SK-N-SH (cell line): ENCODE data around the gene RPL28. TPM values are rescaled to one million over a fixed set of nuclear protein-coding genes. Genes with fewer than 3 reads are reported as not detected.

ENCODE experiments used
- CHD2 ChIP-seq: fragments of 150-350 bp; IDR thresholded peaks from 2 replicates; pipeline ENCODE4 v1.6.1; 2018; ENCODE audit warnings: low read length; ENCODE audit not compliant: partially characterized antibody
- ELF1 ChIP-seq: IDR thresholded peaks from 2 replicates; pipeline ENCODE4 v1.4.0; 2012
- FOSL2 ChIP-seq: IDR thresholded peaks from 2 replicates; pipeline ENCODE4 v1.4.0; 2012; ENCODE audit warnings: low read depth, mild to moderate bottlenecking, moderate library complexity, borderline replicate concordance
- FOXJ3 ChIP-seq: sonication (generic); formaldehyde crosslinking; IDR thresholded peaks from 2 replicates; pipeline ENCODE4 v1.5.1; 2020; ENCODE audit warnings: mild to moderate bottlenecking, missing genetic modification reagents
- GATA2 ChIP-seq: sonication (generic); formaldehyde crosslinking; IDR thresholded peaks from 2 replicates; pipeline ENCODE4 v1.5.0; 2020; ENCODE audit warnings: mild to moderate bottlenecking, missing genetic modification reagents
- JUND ChIP-seq: IDR thresholded peaks from 2 replicates; pipeline ENCODE4 v1.4.0; 2012
- NRF1 ChIP-seq: IDR thresholded peaks from 2 replicates; pipeline ENCODE4 v1.6.1; 2012; ENCODE audit warnings: low read depth, mild to moderate bottlenecking, low read length
- POLR2AphosphoS5 ChIP-seq: IDR thresholded peaks from 2 replicates; pipeline ENCODE4 v1.6.1; 2012; ENCODE audit warnings: low read depth, low read length
- RFX5 ChIP-seq: IDR thresholded peaks from 2 replicates; pipeline ENCODE4 v1.6.1; 2012; ENCODE audit warnings: mild to moderate bottlenecking, improper control_type of control experiment, low read length
- TAF1 ChIP-seq: IDR thresholded peaks from 2 replicates; pipeline ENCODE4 v1.6.1; 2012; ENCODE audit warnings: low read depth, mild to moderate bottlenecking, low read length, moderate library complexity, borderline replicate concordance
- TCF12 ChIP-seq: IDR thresholded peaks from 2 replicates; pipeline ENCODE4 v1.4.0; 2012
- USF2 ChIP-seq: fragments of 150-350 bp; IDR thresholded peaks from 2 replicates; pipeline ENCODE4 v1.6.1; 2017; ENCODE audit warnings: antibody characterized with exemption, low read length, low read depth, borderline replicate concordance
- YY1 ChIP-seq: IDR thresholded peaks from 2 replicates; pipeline ENCODE4 v1.4.0; 2012; ENCODE audit warnings: low read depth, mild to moderate bottlenecking
- polyA plus RNA-seq, 3 experiments: library from polyadenylated mRNA; depleted of rRNA; stranded (reverse); fragments of >200 nt; gene quantifications; 2 replicates each; pipeline ENCODE4 v1.2.3, GENCODE V29; 2012
- TF ChIP-seq, protein P1 (sequence below): IDR thresholded peaks from 2 replicates; pipeline ENCODE4; 2012
- TF ChIP-seq, protein P2 (sequence below): IDR thresholded peaks from 2 replicates; pipeline ENCODE4 v1.6.1; 2012; ENCODE audit warnings: mild to moderate bottlenecking, low read depth, low read length, moderate library complexity
- TF ChIP-seq, protein P3 (sequence below): IDR thresholded peaks from 2 replicates; pipeline ENCODE4 v1.4.0; 2012; ENCODE audit warnings: low read depth, borderline replicate concordance

The RPL28 gene
- polyA plus RNA-seq, 1 of the 3 experiments (the other 2 are of a cell fraction) = 2,368 TPM

DNA sequence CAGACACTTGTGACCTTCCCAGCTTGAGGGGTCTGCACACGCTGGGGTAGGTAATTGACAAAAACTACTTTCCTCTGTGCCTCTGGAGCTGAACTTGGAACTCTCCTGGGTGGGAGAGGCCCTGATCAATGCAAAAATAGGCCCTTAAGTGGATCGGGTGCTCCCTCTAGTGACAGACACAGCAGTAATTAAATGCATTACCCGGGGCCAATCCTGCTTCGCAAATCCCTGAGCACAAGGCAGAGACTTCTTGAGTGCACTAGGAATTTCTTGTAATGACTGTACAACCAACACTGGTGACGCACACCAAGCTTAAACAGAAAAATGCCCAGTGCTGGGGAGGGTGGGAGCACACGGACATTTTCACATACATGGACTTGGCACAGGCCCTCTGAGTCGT is 32.5 kb downstream of the RPL28 start (continued):
- TF ChIP-seq, protein P1, sequence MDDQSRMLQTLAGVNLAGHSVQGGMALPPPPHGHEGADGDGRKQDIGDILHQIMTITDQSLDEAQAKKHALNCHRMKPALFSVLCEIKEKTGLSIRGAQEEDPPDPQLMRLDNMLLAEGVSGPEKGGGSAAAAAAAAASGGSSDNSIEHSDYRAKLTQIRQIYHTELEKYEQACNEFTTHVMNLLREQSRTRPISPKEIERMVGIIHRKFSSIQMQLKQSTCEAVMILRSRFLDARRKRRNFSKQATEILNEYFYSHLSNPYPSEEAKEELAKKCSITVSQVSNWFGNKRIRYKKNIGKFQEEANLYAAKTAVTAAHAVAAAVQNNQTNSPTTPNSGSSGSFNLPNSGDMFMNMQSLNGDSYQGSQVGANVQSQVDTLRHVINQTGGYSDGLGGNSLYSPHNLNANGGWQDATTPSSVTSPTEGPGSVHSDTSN = no peak
- TF ChIP-seq, protein P2, sequence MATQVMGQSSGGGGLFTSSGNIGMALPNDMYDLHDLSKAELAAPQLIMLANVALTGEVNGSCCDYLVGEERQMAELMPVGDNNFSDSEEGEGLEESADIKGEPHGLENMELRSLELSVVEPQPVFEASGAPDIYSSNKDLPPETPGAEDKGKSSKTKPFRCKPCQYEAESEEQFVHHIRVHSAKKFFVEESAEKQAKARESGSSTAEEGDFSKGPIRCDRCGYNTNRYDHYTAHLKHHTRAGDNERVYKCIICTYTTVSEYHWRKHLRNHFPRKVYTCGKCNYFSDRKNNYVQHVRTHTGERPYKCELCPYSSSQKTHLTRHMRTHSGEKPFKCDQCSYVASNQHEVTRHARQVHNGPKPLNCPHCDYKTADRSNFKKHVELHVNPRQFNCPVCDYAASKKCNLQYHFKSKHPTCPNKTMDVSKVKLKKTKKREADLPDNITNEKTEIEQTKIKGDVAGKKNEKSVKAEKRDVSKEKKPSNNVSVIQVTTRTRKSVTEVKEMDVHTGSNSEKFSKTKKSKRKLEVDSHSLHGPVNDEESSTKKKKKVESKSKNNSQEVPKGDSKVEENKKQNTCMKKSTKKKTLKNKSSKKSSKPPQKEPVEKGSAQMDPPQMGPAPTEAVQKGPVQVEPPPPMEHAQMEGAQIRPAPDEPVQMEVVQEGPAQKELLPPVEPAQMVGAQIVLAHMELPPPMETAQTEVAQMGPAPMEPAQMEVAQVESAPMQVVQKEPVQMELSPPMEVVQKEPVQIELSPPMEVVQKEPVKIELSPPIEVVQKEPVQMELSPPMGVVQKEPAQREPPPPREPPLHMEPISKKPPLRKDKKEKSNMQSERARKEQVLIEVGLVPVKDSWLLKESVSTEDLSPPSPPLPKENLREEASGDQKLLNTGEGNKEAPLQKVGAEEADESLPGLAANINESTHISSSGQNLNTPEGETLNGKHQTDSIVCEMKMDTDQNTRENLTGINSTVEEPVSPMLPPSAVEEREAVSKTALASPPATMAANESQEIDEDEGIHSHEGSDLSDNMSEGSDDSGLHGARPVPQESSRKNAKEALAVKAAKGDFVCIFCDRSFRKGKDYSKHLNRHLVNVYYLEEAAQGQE = no peak
- TF ChIP-seq NRF1 = no peak
- no peak for TF ChIP-seq GATA2 (CRISPR knock-in tag)
- no peak for TF ChIP-seq YY1
- TF ChIP-seq FOXJ3 = no peak
- no peak for TF ChIP-seq RFX5
- TF ChIP-seq ELF1 = no peak
- no peak for TF ChIP-seq TCF12
- no peak for TF ChIP-seq POLR2AphosphoS5
- TF ChIP-seq FOSL2 = peak; percentile 26; the same call in 1 of the 2 replicates
- TF ChIP-seq JUND = no peak
- TF ChIP-seq USF2 = no peak
- no peak for TF ChIP-seq CHD2
- TF ChIP-seq, protein P3, sequence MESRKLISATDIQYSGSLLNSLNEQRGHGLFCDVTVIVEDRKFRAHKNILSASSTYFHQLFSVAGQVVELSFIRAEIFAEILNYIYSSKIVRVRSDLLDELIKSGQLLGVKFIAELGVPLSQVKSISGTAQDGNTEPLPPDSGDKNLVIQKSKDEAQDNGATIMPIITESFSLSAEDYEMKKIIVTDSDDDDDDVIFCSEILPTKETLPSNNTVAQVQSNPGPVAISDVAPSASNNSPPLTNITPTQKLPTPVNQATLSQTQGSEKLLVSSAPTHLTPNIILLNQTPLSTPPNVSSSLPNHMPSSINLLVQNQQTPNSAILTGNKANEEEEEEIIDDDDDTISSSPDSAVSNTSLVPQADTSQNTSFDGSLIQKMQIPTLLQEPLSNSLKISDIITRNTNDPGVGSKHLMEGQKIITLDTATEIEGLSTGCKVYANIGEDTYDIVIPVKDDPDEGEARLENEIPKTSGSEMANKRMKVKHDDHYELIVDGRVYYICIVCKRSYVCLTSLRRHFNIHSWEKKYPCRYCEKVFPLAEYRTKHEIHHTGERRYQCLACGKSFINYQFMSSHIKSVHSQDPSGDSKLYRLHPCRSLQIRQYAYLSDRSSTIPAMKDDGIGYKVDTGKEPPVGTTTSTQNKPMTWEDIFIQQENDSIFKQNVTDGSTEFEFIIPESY = no peak
- TF ChIP-seq TAF1 = no peak
- TF ChIP-seq, all 33 proteins: peak for 6
